BLaER1 treated with 17β-estradiol and CSF1 and Interleukin-3, amounts not matched to agents 10 nM and 100 nM (cell line): ENCODE measurements around the gene GTF2E1.
A peak's percentile ranks its signal among the peaks of the same experiment; 100 is the strongest.
"Not testable (repeated sequence)": the region's sequence is repeated elsewhere in the genome, so short reads cannot be mapped to it uniquely, and the experiment has no call there.

Source experiments
- H3K27ac ChIP-seq, 11 experiments: shearing (Covaris generic); formaldehyde crosslinking; 2 replicates each; pipeline ENCODE4 v1.8.1; 2022
- H3K27me3 ChIP-seq, 11 experiments: shearing (Covaris generic); formaldehyde crosslinking; 2 replicates each; pipeline ENCODE4 v1.8.1; 2022
- H3K36me3 ChIP-seq, 11 experiments: shearing (Covaris generic); formaldehyde crosslinking; 2 replicates each; pipeline ENCODE4 v1.8.1; 2022
- H3K4me1 ChIP-seq, 10 experiments: shearing (Covaris generic); formaldehyde crosslinking; 2 replicates each; pipeline ENCODE4 v1.8.1; 2022
- H3K4me2 ChIP-seq, 11 experiments: shearing (Covaris generic); formaldehyde crosslinking; 2 replicates each; pipeline ENCODE4 v1.8.1; 2022
- H3K4me3 ChIP-seq, 10 experiments: shearing (Covaris generic); formaldehyde crosslinking; 2 replicates each; pipeline ENCODE4 v1.8.1; 2022
- H3K9ac ChIP-seq, 11 experiments: shearing (Covaris generic); formaldehyde crosslinking; 2 replicates each; pipeline ENCODE4 v1.8.1; 2022
- H3K9me3 ChIP-seq, 11 experiments: shearing (Covaris generic); formaldehyde crosslinking; replicated peaks in 1 of 11; 2 replicates each; pipeline ENCODE4 v1.8.1; 2022
- H4K20me1 ChIP-seq, 11 experiments: shearing (Covaris generic); formaldehyde crosslinking; 2 replicates each; pipeline ENCODE4 v1.8.1; 2022
- Cebpa-rat ChIP-seq, 11 experiments: shearing (Covaris generic); IDR thresholded peaks; 2 replicates each; pipeline ENCODE4 v1.8.1; 2022

The GTF2E1 gene

DNA sequence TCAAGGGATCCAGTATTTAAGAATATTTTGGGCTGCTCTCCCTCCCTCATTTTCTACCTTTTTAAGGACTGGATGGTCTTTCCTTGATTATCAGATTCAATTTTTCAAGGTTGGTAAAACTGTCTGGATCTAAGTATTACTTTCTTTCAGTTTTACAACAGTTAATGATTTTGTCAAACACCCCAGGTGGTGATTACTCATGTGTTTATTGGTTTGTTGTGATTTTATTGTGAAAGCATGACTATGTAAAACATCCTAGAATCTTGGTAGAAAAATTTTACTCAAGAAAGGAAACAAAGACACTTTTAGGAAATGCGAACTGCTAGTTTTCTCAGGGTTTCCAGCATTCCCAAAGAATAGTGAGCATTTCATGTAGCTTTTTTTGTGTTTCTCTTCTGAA lies 7.3 kb downstream of the GTF2E1 start:
- peaks cover 36 to 63% (median 54%) of the 10 kb centered on the region in 11 experiments for H3K36me3 ChIP-seq
- H3K27me3 ChIP-seq: no peaks in the 10 kb centered on the region
- peaks cover 0 to 13% (median 0%) of the 10 kb centered on the region in 11 experiments; a peak in 4 of 22 replicates for H4K20me1 ChIP-seq
- no peak for TF ChIP-seq Cebpa-rat (IDR thresholded peaks at IDR 0.05)
- H3K27ac ChIP-seq: no peak overlapping the region
- H3K4me1 ChIP-seq: peaks cover 0 to 7% (median 0%) of the 10 kb centered on the region in 10 experiments; a peak in 7 of 20 replicates
- no peak overlapping the region for H3K9ac ChIP-seq
- H3K9me3 ChIP-seq: peaks cover 6 to 30% (median 14%) of the 10 kb centered on the region in 11 experiments; a peak in 21 of 22 replicates
- no peak overlapping the region for H3K4me3 ChIP-seq
- H3K4me2 ChIP-seq: no peak overlapping the region

GRCh38 chr3:120752230-120752629 lies 9.7 kb downstream of the GTF2E1 start:
- no peak overlapping the region for H3K4me2 ChIP-seq
- H4K20me1 ChIP-seq: peaks cover 0 to 16% (median 0%) of the 10 kb centered on the region in 11 experiments; a peak in 3 of 22 replicates
- no peak for TF ChIP-seq Cebpa-rat (IDR thresholded peaks at IDR 0.05)
- no peak overlapping the region for H3K27ac ChIP-seq
- peaks cover 0 to 16% (median 0%) of the 10 kb centered on the region in 10 experiments; a peak in 4 of 20 replicates for H3K4me1 ChIP-seq
- H3K36me3 ChIP-seq: peaks cover 54 to 79% (median 70%) of the 10 kb centered on the region in 11 experiments
- H3K27me3 ChIP-seq: no peaks in the 10 kb centered on the region
- H3K9me3 ChIP-seq: peaks cover 6 to 25% (median 14%) of the 10 kb centered on the region in 11 experiments; a peak in 21 of 22 replicates
- no peak overlapping the region for H3K9ac ChIP-seq
- H3K4me3 ChIP-seq: no peak overlapping the region

DNA sequence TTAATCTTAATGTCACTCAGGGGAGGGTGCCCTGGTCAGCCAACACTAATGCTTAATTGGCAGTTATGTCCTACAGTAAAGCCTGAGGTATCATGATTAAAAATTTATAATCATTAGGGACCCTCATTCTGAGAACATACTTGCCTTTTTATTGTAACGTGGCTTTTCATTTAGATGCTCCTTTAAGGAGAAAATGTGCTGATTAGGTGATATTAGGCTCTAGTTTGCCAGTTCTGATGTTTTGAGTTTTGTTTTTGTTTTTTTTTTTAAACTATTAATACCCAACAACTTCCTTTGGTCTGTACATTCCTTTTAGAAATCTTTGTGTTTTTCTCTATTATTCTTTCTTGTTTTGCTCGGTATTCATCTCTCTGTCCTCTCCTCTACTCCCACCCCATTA lies 10.3 kb downstream of the GTF2E1 start:
- Histone ChIP-seq H3K27ac (no peak overlapping the region), H3K36me3 (peaks cover 58 to 81% (median 76%) of the 10 kb centered on the region in 11 experiments), H3K9ac (no peak overlapping the region), H3K4me3 (no peak overlapping the region), H4K20me1 (peaks cover 0 to 16% (median 0%) of the 10 kb centered on the region in 11 experiments; a peak in 3 of 22 replicates), H3K4me2 (no peak overlapping the region), H3K27me3 (no peaks in the 10 kb centered on the region), H3K9me3 (peaks cover under 1 to 22% (median 12%) of the 10 kb centered on the region in 11 experiments; a peak in 20 of 22 replicates), H3K4me1 (peaks cover 0 to 16% (median 0%) of the 10 kb centered on the region in 10 experiments; a peak in 4 of 20 replicates)
- no peak for TF ChIP-seq Cebpa-rat (IDR thresholded peaks at IDR 0.05)

DNA sequence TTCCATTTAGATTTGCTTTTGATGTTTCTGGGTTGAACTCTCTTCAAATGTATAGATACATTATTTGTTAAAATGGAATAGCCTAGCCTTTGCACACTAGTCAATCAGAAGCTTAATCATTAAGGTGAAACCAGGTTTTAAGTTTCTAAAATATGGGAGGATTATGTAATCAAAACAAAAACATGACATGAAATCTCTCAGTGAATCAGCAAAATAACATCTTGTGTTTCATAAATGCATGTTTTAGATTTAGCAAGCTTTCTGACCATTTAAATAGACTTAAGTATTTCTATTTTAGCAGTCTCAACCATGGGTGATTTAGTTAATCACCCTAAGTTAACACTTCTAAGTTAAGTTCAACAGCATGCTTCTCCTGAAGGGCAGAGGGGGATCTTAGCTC lies 11.3 kb downstream of the GTF2E1 start:
- Histone ChIP-seq H3K4me3 (no peak overlapping the region), H3K27me3 (no peaks in the 10 kb centered on the region), H4K20me1 (peaks cover 0 to 16% (median 0%) of the 10 kb centered on the region in 11 experiments; a peak in 3 of 22 replicates), H3K9ac (no peak overlapping the region), H3K4me2 (no peak overlapping the region), H3K36me3 (peaks cover 62 to 90% (median 84%) of the 10 kb centered on the region in 11 experiments), H3K27ac (no peak overlapping the region), H3K4me1 (peaks cover 0 to 16% (median 0%) of the 10 kb centered on the region in 10 experiments; a peak in 4 of 20 replicates), H3K9me3 (peaks cover 8 to 31% (median 21%) of the 10 kb centered on the region in 11 experiments; a peak in 21 of 22 replicates)
- no peak for TF ChIP-seq Cebpa-rat (IDR thresholded peaks at IDR 0.05)

DNA sequence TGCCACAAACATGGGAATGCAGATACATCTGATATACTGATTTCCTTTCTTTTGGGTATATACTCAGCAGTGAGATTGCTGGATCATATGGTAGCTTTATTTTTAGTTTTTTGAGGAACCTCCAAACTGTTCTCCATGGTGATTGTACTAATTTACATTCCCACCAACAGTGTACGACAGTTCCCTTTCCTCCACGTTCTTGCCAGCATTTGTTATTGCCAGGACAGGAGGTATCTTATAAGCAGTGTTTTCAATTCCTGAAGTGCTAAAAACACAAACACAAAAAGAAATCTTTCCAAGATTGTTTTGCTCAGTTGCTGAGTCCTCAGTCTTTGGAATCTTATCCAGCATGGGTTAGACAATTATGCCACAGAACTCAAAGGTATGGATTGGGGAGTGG lies 13.5 kb downstream of the GTF2E1 start:
- TF ChIP-seq Cebpa-rat (IDR thresholded peaks at IDR 0.05): no peak
- H3K4me3 ChIP-seq: no peak overlapping the region; a peak in 2 of 20 replicates
- peaks cover 49 to 88% (median 75%) of the 10 kb centered on the region in 11 experiments for H3K36me3 ChIP-seq
- H3K9ac ChIP-seq: peak overlapping the region in 1 of 11 experiments; percentile 38; a peak in 1 of 22 replicates
- H4K20me1 ChIP-seq: peaks cover 0 to 8% (median 0%) of the 10 kb centered on the region in 11 experiments; a peak in 4 of 22 replicates
- H3K4me2 ChIP-seq: peak overlapping the region in 2 of 11 experiments; percentile 47 to 62; a peak in 3 of 22 replicates
- H3K27me3 ChIP-seq: no peaks in the 10 kb centered on the region
- H3K9me3 ChIP-seq: peaks cover 12 to 32% (median 27%) of the 10 kb centered on the region in 11 experiments; a peak in 21 of 22 replicates
- H3K4me1 ChIP-seq: peaks cover 0 to 16% (median 0%) of the 10 kb centered on the region in 10 experiments; a peak in 4 of 20 replicates
- peak overlapping the region in 2 of 11 experiments; percentile 40 to 48; a peak in 2 of 22 replicates for H3K27ac ChIP-seq

DNA sequence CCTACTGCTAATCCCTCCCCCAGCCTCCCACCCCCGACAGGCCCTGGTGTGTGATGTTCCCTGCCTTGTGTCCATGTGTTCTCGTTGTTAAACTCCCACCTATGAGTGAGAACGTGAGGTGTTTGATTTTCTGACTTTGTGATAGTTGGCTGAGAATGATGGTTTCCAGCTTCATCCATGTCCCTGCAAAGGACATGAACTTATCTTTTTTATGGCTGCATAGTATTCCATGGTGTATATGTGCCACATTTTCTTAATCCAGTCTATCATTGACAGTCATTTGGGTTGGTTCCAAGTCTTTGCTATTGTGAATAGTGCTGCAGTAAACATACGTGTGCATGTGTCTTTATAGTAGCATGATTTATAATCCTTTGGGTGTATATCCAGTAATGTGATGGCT lies 16.0 kb downstream of the GTF2E1 start:
- H3K4me3 ChIP-seq, H3K27me3 ChIP-seq, H3K9ac ChIP-seq, H3K4me2 ChIP-seq, H3K27ac ChIP-seq: not testable (repeated sequence)
- H3K36me3 ChIP-seq: peaks cover 24 to 63% (median 51%) of the 10 kb centered on the region in 11 experiments; a peak in 21 of 22 replicates
- peaks cover 0 to 20% (median under 1%) of the 10 kb centered on the region in 11 experiments; a peak in 7 of 22 replicates for H4K20me1 ChIP-seq
- H3K4me1 ChIP-seq: peaks cover 0 to 26% (median under 1%) of the 10 kb centered on the region in 10 experiments; a peak in 7 of 20 replicates
- H3K9me3 ChIP-seq: peaks cover 11 to 32% (median 21%) of the 10 kb centered on the region in 11 experiments; a peak in 20 of 22 replicates

- no peaks in the 10 kb centered on the region for H3K27me3 ChIP-seq
- no peak for TF ChIP-seq Cebpa-rat (IDR thresholded peaks at IDR 0.05)
- H3K36me3 ChIP-seq: peaks cover 7 to 40% (median 12%) of the 10 kb centered on the region in 11 experiments
- peaks cover 0 to 51% (median 17%) of the 10 kb centered on the region in 11 experiments; a peak in 14 of 22 replicates for H4K20me1 ChIP-seq
- H3K4me3 ChIP-seq: no peak overlapping the region
- H3K4me1 ChIP-seq: peaks cover 0 to 17% (median 3%) of the 10 kb centered on the region in 10 experiments; a peak in 6 of 20 replicates
- no peak overlapping the region for H3K27ac ChIP-seq
- peaks cover 7 to 21% (median 17%) of the 10 kb centered on the region in 11 experiments; a peak in 16 of 22 replicates for H3K9me3 ChIP-seq
- H3K9ac ChIP-seq: no peak overlapping the region
- no peak overlapping the region for H3K4me2 ChIP-seq
Observed at GRCh38 chr3:120762615-120763014, 20.1 kb downstream of the GTF2E1 start.

DNA sequence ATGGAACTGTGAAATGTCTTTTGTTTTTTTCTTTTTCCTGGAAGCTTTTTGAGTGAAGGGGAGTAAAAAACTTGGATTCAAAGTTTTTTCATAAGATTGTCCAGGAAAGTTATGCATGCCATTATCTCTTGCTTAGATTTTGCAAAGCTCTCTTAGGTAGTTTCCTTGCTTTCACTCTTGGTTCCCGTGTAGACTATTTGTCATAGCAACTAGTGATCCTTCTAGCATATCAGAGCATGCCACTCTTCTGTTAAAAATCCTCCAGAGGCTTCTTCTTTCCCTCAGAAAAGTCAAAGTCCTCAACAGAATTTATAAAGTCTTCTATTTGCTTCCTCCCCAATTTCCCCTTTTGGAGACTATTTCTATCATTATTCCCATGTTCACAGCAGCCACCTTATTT lies 21.1 kb downstream of the GTF2E1 start:
- no peak overlapping the region for H3K27ac ChIP-seq
- H3K4me1 ChIP-seq: peaks cover 0 to 17% (median 3%) of the 10 kb centered on the region in 10 experiments; a peak in 6 of 20 replicates
- no peak overlapping the region for H3K4me3 ChIP-seq
- H3K9ac ChIP-seq: no peak overlapping the region
- peaks cover 0 to 12% (median 7%) of the 10 kb centered on the region in 11 experiments; a peak in 13 of 22 replicates for H3K9me3 ChIP-seq
- peaks cover 0 to 61% (median 22%) of the 10 kb centered on the region in 11 experiments; a peak in 14 of 22 replicates for H4K20me1 ChIP-seq
- peaks cover 0 to 37% (median 2%) of the 10 kb centered on the region in 11 experiments; a peak in 13 of 22 replicates for H3K36me3 ChIP-seq
- no peak for TF ChIP-seq Cebpa-rat (IDR thresholded peaks at IDR 0.05)
- H3K27me3 ChIP-seq: no peaks in the 10 kb centered on the region
- peak overlapping the region in 2 of 11 experiments; percentile 5 to 26; a peak in 1 of 22 replicates for H3K4me2 ChIP-seq

DNA sequence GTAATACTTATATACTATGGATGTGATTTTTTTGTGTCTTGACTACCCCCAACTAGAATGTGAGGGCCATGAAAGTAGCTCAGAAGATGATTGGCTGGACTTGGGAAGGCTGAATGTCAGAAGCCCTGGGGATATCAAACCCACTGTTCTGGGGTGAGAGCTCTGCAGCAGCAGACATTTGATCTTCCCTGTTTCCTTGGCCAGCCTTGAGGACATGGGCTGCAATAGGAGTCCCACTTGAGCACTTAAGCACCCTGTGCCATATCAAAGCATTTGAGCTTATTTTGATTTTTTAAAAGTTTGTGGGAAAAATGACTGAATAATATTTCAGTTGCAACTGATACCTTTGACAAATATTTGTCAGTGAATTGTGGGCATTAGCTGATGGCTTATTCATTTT lies 21.7 kb downstream of the GTF2E1 start:
- no peak for TF ChIP-seq Cebpa-rat (IDR thresholded peaks at IDR 0.05)
- Histone ChIP-seq H3K36me3 (peaks cover 0 to 37% (median 0%) of the 10 kb centered on the region in 11 experiments; a peak in 6 of 22 replicates), H3K4me3 (no peak overlapping the region), H3K4me2 (no peak overlapping the region; a peak in 1 of 22 replicates), H3K9me3 (peaks cover 0 to 10% (median 4%) of the 10 kb centered on the region in 11 experiments; a peak in 8 of 22 replicates), H3K9ac (no peak overlapping the region), H3K27ac (no peak overlapping the region), H3K4me1 (peaks cover 0 to 17% (median 3%) of the 10 kb centered on the region in 10 experiments; a peak in 6 of 20 replicates), H3K27me3 (no peaks in the 10 kb centered on the region), H4K20me1 (peaks cover 0 to 67% (median 22%) of the 10 kb centered on the region in 11 experiments; a peak in 15 of 22 replicates)
